RPMI7951 (cell line): Measurements from ENCODE around the gene BICC1. TPM values are rescaled to one million over a fixed set of nuclear protein-coding genes. Genes with fewer than 3 reads are reported as not detected.

Experiments
- DNase-seq: peaks from one replicate; pipeline ENCODE4 v3.0.0-alpha.2; 2012; ENCODE audit warnings: low read depth
- total RNA-seq: library from RNA; depleted of rRNA; stranded (reverse); fragments of >200 nt; shearing (Covaris generic); gene quantifications from 2 replicates; pipeline ENCODE4 v1.2.3, GENCODE V29; 2014

Gene BICC1
- total RNA-seq, 1 experiment from 2014 or later = 37.6 TPM

- DNase-seq = no peak
These were observed 234.0 kb downstream of the BICC1 start for GRCh38 chr10:58746474-58747185.

- DNase-seq = no peak
These were observed 235.0 kb downstream of the BICC1 start for GRCh38 chr10:58747687-58748086.

GRCh38 chr10:58752665-58753064 is 240.0 kb downstream of the BICC1 start:
- no peak for DNase-seq

GRCh38 chr10:58753425-58753824 is 240.8 kb downstream of the BICC1 start:
- DNase-seq = no peak

GRCh38 chr10:58754469-58755339 is 242.0 kb downstream of the BICC1 start:
- no peak for DNase-seq

GRCh38 chr10:58755340-58755610 is 242.6 kb downstream of the BICC1 start:
- no peak for DNase-seq

- DNase-seq = peak; percentile 83
These were observed 243.0 kb downstream of the BICC1 start for GRCh38 chr10:58755677-58756076.

GRCh38 chr10:58756130-58756719 is 243.6 kb downstream of the BICC1 start:
- DNase-seq = peak; percentile 73

- peak; percentile 56 for DNase-seq
These were observed 244.8 kb downstream of the BICC1 start for GRCh38 chr10:58757352-58758065.

GRCh38 chr10:58758321-58758720 is 245.6 kb downstream of the BICC1 start:
- no peak for DNase-seq

GRCh38 chr10:58764087-58764747 is 251.5 kb downstream of the BICC1 start:
- DNase-seq = no peak

- DNase-seq = no peak
These were observed 253.2 kb downstream of the BICC1 start for GRCh38 chr10:58765910-58766309.

- no peak for DNase-seq
These were observed 255.0 kb downstream of the BICC1 start for GRCh38 chr10:58767652-58768051.

- DNase-seq = no peak
These were observed 259.2 kb downstream of the BICC1 start for GRCh38 chr10:58771863-58772262.

GRCh38 chr10:58772758-58773157 is 260.1 kb downstream of the BICC1 start:
- DNase-seq = no peak

GRCh38 chr10:58773341-58773740 is 260.7 kb downstream of the BICC1 start:
- peak; percentile 66 for DNase-seq

GRCh38 chr10:58773944-58774343 is 261.3 kb downstream of the BICC1 start:
- DNase-seq = no peak

- DNase-seq = peak; percentile 80
These were observed 263.4 kb downstream of the BICC1 start for GRCh38 chr10:58775960-58776567.

- DNase-seq = no peak
These were observed 264.1 kb downstream of the BICC1 start for GRCh38 chr10:58776568-58777318.

GRCh38 chr10:58778966-58779365 is 266.3 kb downstream of the BICC1 start:
- DNase-seq = no peak
